BJ (cell line): Measurements from ENCODE around the gene PRKCZ. TPM values are rescaled to one million over a fixed set of nuclear protein-coding genes. Genes with fewer than 3 reads are reported as not detected.

ENCODE experiments used
- CTCF ChIA-PET: fragments of 350-600 bp; formaldehyde crosslinking; extraction: SDS; loops from one replicate; lab custom pipeline; 2021; ENCODE audit warnings: antibody characterized with exemption, inconsistent platforms; lab: Yijun Ruan, JAX
- POLR2A ChIA-PET: fragments of 300-600 bp; sonication (Branson Sonifier 250); formaldehyde crosslinking; extraction: SDS; loops from one replicate; lab custom pipeline; 2021; ENCODE audit warnings: antibody characterized with exemption; lab: Charles Lee
- DNase-seq: peaks from one replicate; pipeline ENCODE4 v3.0.0-alpha.2; 2011; ENCODE audit warnings: low read depth
- H3K27me3 ChIP-seq: 2 replicates; pipeline ENCODE4 v1.6.0; 2011; ENCODE audit warnings: low read length; ENCODE audit not compliant: control insufficient read depth, insufficient read depth
- H3K36me3 ChIP-seq: 2 replicates; pipeline ENCODE4 v1.5.1; 2011; ENCODE audit warnings: low read length; ENCODE audit not compliant: control insufficient read depth, insufficient read depth
- H3K4me3 ChIP-seq: 2 replicates; pipeline ENCODE4 v1.5.1; 2011; ENCODE audit warnings: low read depth, mild to moderate bottlenecking, control low read depth, low read length
- polyA plus RNA-seq: library from polyadenylated mRNA; depleted of rRNA; stranded (reverse); fragments of >200 nt; gene quantifications from 2 replicates; pipeline ENCODE4 v1.2.3, GENCODE V29; 2011
- TF ChIP-seq, protein P1 (sequence below): IDR thresholded peaks from 2 replicates; pipeline ENCODE4 v1.5.1; 2011; ENCODE audit warnings: low read depth, mild to moderate bottlenecking, control low read depth, inconsistent platforms, low read length, moderate library complexity; ENCODE audit not compliant: insufficient read depth

Gene PRKCZ
- polyA plus RNA-seq, 1 experiment: 2.3 TPM

- H3K27me3 ChIP-seq: peaks cover 27% of the 10 kb centered on the region
- CTCF ChIA-PET: interaction anchor here (3.0 kb wide), 1 partner anchor 23 kb away, joined by 12 read pairs; no protein-coding TSS in a partner anchor
- TF ChIP-seq, protein P1, sequence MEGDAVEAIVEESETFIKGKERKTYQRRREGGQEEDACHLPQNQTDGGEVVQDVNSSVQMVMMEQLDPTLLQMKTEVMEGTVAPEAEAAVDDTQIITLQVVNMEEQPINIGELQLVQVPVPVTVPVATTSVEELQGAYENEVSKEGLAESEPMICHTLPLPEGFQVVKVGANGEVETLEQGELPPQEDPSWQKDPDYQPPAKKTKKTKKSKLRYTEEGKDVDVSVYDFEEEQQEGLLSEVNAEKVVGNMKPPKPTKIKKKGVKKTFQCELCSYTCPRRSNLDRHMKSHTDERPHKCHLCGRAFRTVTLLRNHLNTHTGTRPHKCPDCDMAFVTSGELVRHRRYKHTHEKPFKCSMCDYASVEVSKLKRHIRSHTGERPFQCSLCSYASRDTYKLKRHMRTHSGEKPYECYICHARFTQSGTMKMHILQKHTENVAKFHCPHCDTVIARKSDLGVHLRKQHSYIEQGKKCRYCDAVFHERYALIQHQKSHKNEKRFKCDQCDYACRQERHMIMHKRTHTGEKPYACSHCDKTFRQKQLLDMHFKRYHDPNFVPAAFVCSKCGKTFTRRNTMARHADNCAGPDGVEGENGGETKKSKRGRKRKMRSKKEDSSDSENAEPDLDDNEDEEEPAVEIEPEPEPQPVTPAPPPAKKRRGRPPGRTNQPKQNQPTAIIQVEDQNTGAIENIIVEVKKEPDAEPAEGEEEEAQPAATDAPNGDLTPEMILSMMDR: no peak
These were observed 28.7 kb upstream of the PRKCZ start for GRCh38 chr1:2021550-2021949.

GRCh38 chr1:2022063-2022770 lies 28.0 kb upstream of the PRKCZ start:
- H3K27me3 ChIP-seq: peaks cover 24% of the 10 kb centered on the region
- no peaks in the 10 kb centered on the region for H3K36me3 ChIP-seq
- H3K4me3 ChIP-seq: no peak overlapping the region
- no peak for DNase-seq
- ChIA-PET CTCF (interaction anchor here (0.7 to 3.0 kb wide), 2 partner anchors 22 to 370 kb away, joined by 3 to 12 read pairs; partner anchors contain the start of gene RER1), POLR2A (no interaction called here)
- TF ChIP-seq, protein P1: no peak

More at GRCh38 chr1:2021550-2021949, 28.7 kb upstream of the PRKCZ start:
- no peak for DNase-seq
- POLR2A ChIA-PET: no interaction called here
- H3K36me3 ChIP-seq: no peaks in the 10 kb centered on the region
- H3K4me3 ChIP-seq: no peak overlapping the region

DNA sequence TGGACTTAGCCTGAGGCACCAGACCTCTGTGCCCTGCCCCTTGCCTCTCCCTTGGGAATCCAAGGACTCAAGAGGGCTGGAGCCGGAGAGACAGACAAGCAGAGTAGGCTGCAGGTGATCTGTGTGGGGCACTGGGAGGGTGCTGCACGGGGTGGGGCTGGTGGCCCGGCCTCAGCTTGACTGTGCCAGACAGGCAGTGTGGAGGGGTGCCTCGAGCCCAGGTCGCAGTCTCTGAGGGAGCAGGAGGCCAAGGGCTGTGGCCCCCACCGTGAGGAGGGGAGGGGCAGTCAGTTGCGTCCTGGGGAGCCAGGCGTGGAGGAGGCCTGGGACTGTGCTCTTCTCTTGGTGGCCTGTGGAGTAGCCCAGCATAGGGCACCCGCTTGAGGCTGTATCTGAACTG lies 27.0 kb upstream of the PRKCZ start:
- Histone ChIP-seq H3K27me3 (peaks cover 20% of the 10 kb centered on the region), H3K36me3 (no peaks in the 10 kb centered on the region), H3K4me3 (no peak overlapping the region)
- ChIA-PET CTCF (interaction anchor here (3.0 kb wide), 1 partner anchor 21 kb away, joined by 12 read pairs; no protein-coding TSS in a partner anchor), POLR2A (no interaction called here)
- DNase-seq: no peak
- TF ChIP-seq, protein P1: no peak

GRCh38 chr1:2024451-2024850 lies 25.8 kb upstream of the PRKCZ start:
- CTCF ChIA-PET: no interaction called here
- POLR2A ChIA-PET: no interaction called here
- peaks cover 16% of the 10 kb centered on the region for H3K27me3 ChIP-seq

GRCh38 chr1:2024887-2025286 lies 25.3 kb upstream of the PRKCZ start:
- Histone ChIP-seq H3K27me3 (peaks cover 14% of the 10 kb centered on the region), H3K4me3 (no peak overlapping the region), H3K36me3 (no peaks in the 10 kb centered on the region)
- TF ChIP-seq, protein P1: no peak
- DNase-seq: no peak
- ChIA-PET CTCF (no interaction called here), POLR2A (no interaction called here)

More at GRCh38 chr1:2024451-2024850, 25.8 kb upstream of the PRKCZ start:
- DNase-seq: no peak
- Histone ChIP-seq H3K36me3 (no peaks in the 10 kb centered on the region), H3K4me3 (no peak overlapping the region)
- TF ChIP-seq, protein P1: no peak
